Activated effector memory CD4-positive, alpha-beta T cell treated with Interleukin-2 at 50 U/mL for 16 hours (primary cell): ENCODE data around the gene RXRA.

Experiments
- DNase-seq: peaks from one replicate; pipeline ENCODE4 v3.0.0-alpha.2; 2020

The RXRA gene

DNA sequence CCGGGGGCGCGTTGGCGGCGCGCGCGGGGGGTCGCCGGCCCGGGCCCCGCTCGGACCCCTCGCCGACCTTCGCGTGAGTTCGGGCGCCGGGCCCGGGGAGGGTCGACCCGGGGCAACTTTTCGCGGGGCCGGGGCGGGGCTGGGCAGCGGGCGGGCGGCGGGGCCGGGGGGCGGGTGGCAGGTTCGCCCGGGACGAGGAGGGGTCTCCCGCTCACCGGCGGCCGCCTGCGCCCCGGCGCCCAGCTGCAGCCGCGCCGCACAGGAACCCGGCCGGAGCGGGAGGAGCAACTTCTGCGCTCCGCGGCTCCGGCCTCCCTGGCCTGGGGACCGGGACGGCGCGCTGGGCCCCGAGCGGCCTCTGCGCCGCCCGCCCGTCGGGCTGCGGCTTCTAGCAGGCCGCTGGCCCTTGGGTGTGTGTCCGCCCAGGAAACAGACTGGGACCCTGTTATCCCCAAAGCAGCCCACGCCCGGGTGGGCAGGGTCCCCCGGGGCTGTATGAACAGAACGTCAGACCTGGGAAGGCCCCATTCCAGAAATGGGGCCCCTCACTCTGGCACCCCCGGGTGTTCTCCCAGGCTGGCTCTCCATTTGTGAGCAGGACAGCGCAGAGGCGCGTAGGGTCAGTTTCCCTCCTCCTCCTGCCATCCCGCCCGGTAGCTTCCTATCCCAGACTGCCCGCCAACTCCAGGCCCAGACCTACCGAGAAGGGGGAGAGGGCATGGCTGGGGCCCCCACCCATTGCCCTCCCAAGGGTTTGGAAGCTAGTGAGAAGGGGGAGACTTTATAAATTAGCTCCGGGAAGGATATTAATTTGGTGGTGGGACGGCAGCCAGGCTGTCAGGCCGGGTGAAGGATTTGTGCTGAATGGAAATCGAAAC is 708 bp downstream of the RXRA start:
- no peak for DNase-seq

- no peak for DNase-seq
Observed at GRCh38 chr9:134327671-134328231, 1.5 kb downstream of the RXRA start.

DNA sequence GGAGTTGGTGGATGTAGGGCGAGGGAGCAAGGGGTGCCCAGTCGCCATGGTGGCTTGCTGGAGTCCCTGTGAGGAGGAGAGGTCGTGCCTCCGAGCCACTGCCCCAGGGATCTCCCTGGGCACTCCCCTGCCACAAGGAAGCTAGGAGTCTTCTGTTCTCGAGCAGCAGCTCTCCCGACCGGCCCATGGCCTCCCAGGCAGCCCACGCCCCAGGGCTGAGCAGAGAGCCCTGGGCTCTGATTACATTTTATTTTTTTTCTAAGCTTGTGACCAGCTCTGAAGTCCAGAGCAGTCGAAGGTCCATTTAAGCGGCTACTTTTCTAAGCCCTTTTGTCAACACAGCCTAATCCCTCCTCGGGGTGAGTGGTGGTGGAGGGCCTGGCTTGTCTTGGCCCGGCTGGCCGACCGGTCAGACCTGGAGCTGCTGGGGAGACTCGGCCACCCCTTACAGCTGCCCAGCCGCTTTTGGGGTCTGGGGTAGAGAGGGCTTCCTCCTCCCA is 2.1 kb downstream of the RXRA start:
- DNase-seq, result no peak

GRCh38 chr9:134328841-134329575 is 2.8 kb downstream of the RXRA start:
- no peak for DNase-seq

GRCh38 chr9:134329576-134329855 is 3.3 kb downstream of the RXRA start:
- DNase-seq, result no peak

DNA sequence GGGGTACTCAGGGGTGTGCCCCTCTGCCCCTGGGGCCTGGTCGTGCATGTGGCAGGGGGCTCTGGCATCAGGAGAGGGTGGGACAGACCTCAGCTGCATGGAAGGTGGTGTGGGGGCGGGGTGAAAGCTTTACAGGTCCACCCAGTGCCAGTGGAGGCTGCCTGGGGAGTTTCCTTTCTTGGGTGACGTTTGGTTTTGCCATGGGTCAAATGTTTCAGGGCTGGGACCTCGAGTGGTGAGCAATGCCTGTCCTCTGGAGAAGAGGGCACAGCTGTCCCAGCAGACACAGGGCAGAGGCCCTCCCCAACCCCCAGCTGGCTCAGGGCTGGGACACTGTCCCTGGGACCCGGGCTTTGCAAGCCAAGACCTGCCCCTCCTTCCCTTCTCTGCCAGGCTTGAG is 3.6 kb downstream of the RXRA start:
- DNase-seq, result no peak

- no peak for DNase-seq
Observed at GRCh38 chr9:134330590-134330989, 4.3 kb downstream of the RXRA start.

- no peak for DNase-seq
Observed at GRCh38 chr9:134331186-134332025, 5.2 kb downstream of the RXRA start.

GRCh38 chr9:134332266-134332665 is 6.0 kb downstream of the RXRA start:
- DNase-seq, result no peak

DNA sequence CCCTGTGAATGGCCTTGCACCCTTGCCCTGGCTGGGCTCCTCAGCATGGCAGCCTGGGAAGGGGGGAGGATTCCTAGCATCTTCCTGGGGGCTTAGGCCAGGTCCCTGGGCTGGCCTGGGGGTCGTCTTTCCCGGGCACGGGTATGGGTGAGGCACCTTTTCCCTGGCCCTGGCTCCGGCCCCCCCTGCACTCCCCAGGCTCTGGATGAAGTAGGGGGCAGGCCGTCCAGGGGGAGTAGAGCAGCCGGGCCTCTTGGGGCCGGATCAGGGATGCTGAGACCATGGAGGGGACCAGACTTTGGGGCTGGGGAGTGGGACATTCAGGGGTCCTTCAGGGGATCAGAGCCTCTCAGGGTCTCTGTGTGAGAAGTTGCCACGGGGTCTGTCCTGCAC is 6.6 kb downstream of the RXRA start:
- DNase-seq, result no peak

GRCh38 chr9:134333234-134333873 is 7.1 kb downstream of the RXRA start:
- DNase-seq, result no peak

DNA sequence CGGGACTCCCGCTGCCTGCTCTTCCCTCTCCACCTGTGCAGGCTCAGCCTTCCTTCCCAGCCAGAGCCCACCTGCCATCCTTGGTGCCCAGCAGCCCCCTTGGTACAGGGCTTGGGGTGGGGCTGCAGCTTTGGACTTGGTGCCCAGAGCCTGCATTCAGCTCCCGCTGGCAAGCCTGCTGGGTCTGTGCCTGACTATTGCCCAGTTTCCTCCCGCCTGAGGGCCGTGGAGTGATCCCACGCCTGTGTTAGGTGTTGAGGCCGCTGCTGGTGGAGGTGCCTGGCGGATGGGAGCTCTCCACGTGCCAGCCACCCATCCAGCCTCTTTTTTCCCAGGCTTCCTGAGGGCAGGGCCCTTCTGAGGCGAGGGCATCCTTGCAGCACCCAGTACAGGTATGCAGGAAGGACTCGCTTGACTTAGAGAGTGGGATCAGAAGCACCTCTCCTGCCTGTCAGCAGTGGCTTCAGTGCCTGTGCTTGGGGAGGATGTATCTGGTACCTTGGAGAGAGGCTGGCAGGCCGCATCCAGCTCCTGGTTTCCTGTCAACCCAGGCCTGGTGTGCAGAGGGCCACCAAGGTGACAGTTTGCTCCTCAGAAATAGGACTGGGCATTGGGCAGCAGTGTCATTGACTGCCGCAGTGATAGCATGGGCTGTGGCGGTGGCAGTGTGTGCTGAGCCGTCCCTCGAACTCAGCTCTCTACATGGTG is 7.8 kb downstream of the RXRA start:
- DNase-seq, result no peak

GRCh38 chr9:134335061-134335460 is 8.8 kb downstream of the RXRA start:
- no peak for DNase-seq

- DNase-seq, result no peak
Observed at GRCh38 chr9:134335486-134336220, 9.4 kb downstream of the RXRA start.

GRCh38 chr9:134336228-134336627 is 10.0 kb downstream of the RXRA start:
- no peak for DNase-seq

DNA sequence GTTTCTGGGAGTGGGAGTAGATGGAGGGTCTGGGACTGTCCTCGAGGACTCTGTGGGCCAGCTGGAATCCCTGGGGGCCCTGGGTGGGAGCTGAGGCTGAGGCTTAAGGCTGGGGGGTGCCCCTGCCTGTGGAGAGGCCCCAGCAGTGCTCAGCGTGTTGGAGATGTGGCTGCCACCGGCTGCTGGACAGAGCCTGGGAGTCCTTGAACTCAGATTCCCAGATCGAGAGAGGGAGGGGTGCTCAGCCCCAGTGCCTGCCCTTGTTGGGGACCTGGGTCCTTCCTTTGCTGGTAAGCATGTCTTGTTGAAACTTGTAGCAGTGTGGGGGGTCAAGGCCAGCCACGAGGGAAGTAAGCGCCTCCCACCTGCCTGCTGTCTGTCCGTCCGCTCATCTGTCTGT is 10.7 kb downstream of the RXRA start:
- DNase-seq, result no peak

DNA sequence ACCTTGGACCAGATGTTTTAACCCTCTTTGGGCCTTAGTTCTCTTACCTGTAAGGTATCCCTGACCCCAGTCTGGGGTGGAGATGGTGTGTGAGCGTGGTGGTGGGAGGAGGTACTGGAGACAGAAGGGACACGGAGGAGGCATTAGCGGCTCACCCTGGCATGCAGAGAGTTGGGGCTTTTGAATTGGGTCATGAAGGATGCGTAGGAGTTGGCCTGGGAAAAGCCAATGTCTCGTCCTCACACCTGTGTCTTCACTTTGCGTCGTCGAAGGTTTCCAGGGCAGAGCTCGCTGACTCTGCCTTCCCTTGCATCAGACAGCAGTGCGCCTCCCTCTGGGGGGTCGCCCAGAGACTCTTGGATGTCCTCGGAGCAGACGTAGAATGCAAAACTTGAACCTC is 11.2 kb downstream of the RXRA start:
- no peak for DNase-seq

- DNase-seq, result no peak
Observed at GRCh38 chr9:134338394-134339182, 12.3 kb downstream of the RXRA start.

DNA sequence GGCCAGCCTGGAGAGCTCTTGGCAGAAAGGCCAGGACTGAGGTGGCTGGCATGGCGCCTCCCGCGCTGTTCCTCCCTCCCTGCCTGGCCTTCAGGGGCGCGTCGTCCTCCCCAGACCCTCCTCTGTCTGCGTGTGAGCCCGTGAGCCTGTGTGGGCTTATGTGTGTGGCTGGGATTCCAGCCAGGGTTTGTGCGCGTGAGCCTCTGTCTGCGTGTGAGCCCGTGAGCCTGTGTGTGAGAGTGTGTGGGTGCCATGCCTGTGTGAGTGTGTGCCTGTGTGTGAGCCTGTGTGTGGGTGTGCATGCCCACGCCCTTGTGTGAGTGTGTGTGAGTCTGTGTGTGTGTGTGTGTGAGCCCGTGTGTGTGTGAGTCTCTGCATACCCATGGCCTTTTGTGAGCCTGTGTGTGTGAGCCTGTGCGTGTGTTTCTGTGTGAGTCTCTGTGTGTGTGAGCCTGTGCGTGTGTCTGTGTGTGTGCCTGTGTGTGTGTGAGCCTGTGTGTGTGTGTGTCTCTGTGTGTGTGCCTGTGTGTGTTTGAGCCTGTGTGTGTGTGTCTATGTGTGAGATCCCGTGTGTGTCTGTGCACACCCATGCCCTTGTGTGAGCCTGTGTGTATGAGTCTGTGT is 13.0 kb downstream of the RXRA start:
- no peak for DNase-seq
